Liver (tissue), 3 donors: ENCODE measurements around the gene ARL17B.
"Not testable (repeated sequence)": the region's sequence is repeated elsewhere in the genome, so short reads cannot be mapped to it uniquely, and the experiment has no call there.

ENCODE experiments used
- RAD21 ChIP-seq, 2 donors: IDR thresholded peaks; 2 replicates each; pipeline ENCODE4 v1.6.1; 2016; ENCODE audit warnings: antibody characterized with exemption in 2 of 2, mild to moderate bottlenecking in 2 of 2
- TAF1 ChIP-seq: conservative IDR thresholded peaks from 2 replicates; pipeline ENCODE4 v1.6.1; 2016; ENCODE audit warnings: antibody characterized with exemption, mild to moderate bottlenecking
- TF ChIP-seq, protein P1 (sequence below): fragments of 150-350 bp; IDR thresholded peaks from 2 replicates; pipeline ENCODE4 v1.5.1; 2017; ENCODE audit warnings: improper control_type of control experiment, low read depth, low read length; ENCODE audit not compliant: missing input control
- donor health status: healthy.
- donor health status: healthy.

DNA sequence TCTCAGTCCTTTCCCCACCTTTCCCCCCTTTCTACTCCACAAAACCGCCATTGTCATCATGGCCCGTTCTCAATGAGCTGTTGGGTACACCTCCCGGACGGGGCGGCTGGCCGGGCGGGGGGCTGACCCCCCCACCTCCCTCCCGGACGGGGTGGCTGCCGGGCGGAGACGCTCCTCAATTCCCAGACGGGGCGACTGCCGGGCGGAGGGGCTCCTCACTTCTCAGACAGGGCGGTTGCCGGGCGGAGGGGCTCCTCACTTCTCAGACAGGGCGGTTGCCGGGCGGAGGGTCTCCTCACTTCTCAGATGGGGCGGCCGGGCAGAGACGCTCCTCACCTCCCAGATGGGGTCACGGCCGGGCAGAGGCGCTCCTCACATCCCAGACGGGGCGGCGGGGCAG lies 108.8 kb downstream of the ARL17B start:
- TF ChIP-seq RAD21 (IDR thresholded peaks at IDR 0.05); TAF1: not testable (repeated sequence)
- TF ChIP-seq, protein P1, sequence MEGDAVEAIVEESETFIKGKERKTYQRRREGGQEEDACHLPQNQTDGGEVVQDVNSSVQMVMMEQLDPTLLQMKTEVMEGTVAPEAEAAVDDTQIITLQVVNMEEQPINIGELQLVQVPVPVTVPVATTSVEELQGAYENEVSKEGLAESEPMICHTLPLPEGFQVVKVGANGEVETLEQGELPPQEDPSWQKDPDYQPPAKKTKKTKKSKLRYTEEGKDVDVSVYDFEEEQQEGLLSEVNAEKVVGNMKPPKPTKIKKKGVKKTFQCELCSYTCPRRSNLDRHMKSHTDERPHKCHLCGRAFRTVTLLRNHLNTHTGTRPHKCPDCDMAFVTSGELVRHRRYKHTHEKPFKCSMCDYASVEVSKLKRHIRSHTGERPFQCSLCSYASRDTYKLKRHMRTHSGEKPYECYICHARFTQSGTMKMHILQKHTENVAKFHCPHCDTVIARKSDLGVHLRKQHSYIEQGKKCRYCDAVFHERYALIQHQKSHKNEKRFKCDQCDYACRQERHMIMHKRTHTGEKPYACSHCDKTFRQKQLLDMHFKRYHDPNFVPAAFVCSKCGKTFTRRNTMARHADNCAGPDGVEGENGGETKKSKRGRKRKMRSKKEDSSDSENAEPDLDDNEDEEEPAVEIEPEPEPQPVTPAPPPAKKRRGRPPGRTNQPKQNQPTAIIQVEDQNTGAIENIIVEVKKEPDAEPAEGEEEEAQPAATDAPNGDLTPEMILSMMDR = not testable (repeated sequence)
